Measurements from ENCODE around the gene HM13. TPM values are rescaled to one million over a fixed set of nuclear protein-coding genes. Genes with fewer than 3 reads are reported as not detected.

Gene HM13
- total and polyA plus RNA-seq, 9 of the 15 experiments (the other 6 are each of a cell fraction or from before 2014, with no cell fraction given): 7.7 to 136 (median 74.5) TPM

- TF ChIP-seq NCOR1 (IDR thresholded peaks at IDR 0.05) (peak; percentile 19; the same call in 1 of the 2 replicates), POU5F1 (IDR thresholded peaks at IDR 0.05; ENCODE audit: borderline replicate concordance, low read depth, low read length, partially characterized antibody) (no peak), MXI1 (IDR thresholded peaks at IDR 0.05; ENCODE audit: low read depth, low read length) (no peak), CCNT2 (IDR thresholded peaks at IDR 0.05; ENCODE audit: borderline replicate concordance, extremely low read depth, insufficient read length, low read depth, low read length) (no peak), CREM (IDR thresholded peaks at IDR 0.05; ENCODE audit: low read depth) (no peak), E2F6 (IDR thresholded peaks at IDR 0.05; ENCODE audit: borderline replicate concordance in 1 of 2, extremely low read depth in 1 of 2, insufficient read depth in 1 of 2, insufficient read length in 1 of 2, low read depth in 1 of 2, low read length in 1 of 2, poor library complexity in 1 of 2, severe bottlenecking in 1 of 2) (peak; percentile 78 to 85), ILK (tag; IDR thresholded peaks at IDR 0.05; ENCODE audit: borderline replicate concordance, low read depth) (no peak), NCOA1 (IDR thresholded peaks at IDR 0.05; ENCODE audit: low read depth) (no peak), KDM5B (IDR thresholded peaks at IDR 0.05; ENCODE audit: insufficient replicate concordance, low read depth, low read length) (no peak), ZNF717 (CRISPR knock-in tag; IDR thresholded peaks at IDR 0.05) (no peak), KDM4B (IDR thresholded peaks at IDR 0.05; ENCODE audit: borderline replicate concordance in 2 of 2, low read depth in 1 of 2) (no peak), CBX2 (IDR thresholded peaks at IDR 0.05; ENCODE audit: insufficient read depth, low read length, poor library complexity, severe bottlenecking) (no peak), ZNF165 (CRISPR knock-in tag; IDR thresholded peaks at IDR 0.05; ENCODE audit: borderline replicate concordance) (no peak), TOE1 (IDR thresholded peaks at IDR 0.05; ENCODE audit: borderline replicate concordance) (no peak), TOE1 (CRISPR knock-in tag; IDR thresholded peaks at IDR 0.05; ENCODE audit: borderline replicate concordance, low read depth) (no peak), MGA (IDR thresholded peaks at IDR 0.05) (peak; percentile 78)
These were observed 30.2 kb upstream of the HM13 start (continued) for GRCh38 chr20:31484001-31484400.
